A673 (cell line): Measurements from ENCODE around the gene VGLL2.
"Not testable (repeated sequence)": the region's sequence is repeated elsewhere in the genome, so short reads cannot be mapped to it uniquely, and the experiment has no call there.

ENCODE experiments used
- CTCF ChIP-seq: fragments of 300-800, 200-600 bp; sonication (generic); conservative IDR thresholded peaks from 2 replicates; pipeline ENCODE4 v1.5.1; 2017; ENCODE audit warnings: low read depth, mild to moderate bottlenecking, antibody characterized with exemption, low read length, moderate library complexity, mixed read lengths
- EZH2 ChIP-seq: fragments of 200-600 bp; sonication (generic); IDR thresholded peaks from 2 replicates; pipeline ENCODE4 v1.6.1; 2017; ENCODE audit warnings: borderline replicate concordance, low read depth, mild to moderate bottlenecking, mixed read lengths, antibody characterized with exemption, low read length; ENCODE audit not compliant: poor library complexity, severe bottlenecking

DNA sequence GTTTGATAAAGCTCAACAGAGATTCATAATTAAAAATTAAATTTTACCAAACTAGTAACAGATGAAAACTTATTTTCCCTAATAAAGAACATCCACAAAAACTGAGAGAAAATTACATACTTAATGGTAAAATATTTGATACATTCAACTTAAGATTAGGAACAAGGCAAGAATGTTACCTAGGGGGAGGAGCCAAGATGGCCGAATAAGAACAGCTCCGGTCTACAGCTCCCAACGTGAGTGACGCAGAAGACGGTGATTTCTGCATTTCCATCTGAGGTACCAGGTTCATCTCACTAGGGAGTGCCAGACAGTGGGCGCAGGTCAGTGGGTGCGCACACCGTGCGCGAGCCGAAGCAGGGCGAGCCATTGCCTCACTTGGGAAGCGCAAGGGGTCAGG, 20.8 kb upstream of the VGLL2 start:
- not testable (repeated sequence) for TF ChIP-seq CTCF, EZH2
